ENCODE measurements around the gene DGKG.

- TF ChIP-seq TAF1 (IDR thresholded peaks at IDR 0.05; ENCODE audit: borderline replicate concordance, low read depth, low read length) (no peak), POLR2AphosphoS5 (IDR thresholded peaks at IDR 0.05; ENCODE audit: low read depth, low read length) (no peak), POLR2A (IDR thresholded peaks at IDR 0.05; ENCODE audit: low read depth, low read length) (no peak)
Measured at GRCh38 chr3:186207515-186207914, 154.5 kb downstream of the DGKG start.

Data from GM12892 (cell line).